Thoracic aorta (tissue), 2 donors: ENCODE results near the gene ADGRL2. TPM values are rescaled to one million over a fixed set of nuclear protein-coding genes. Genes with fewer than 3 reads are reported as not detected.

Experiments
- ATAC-seq: fragments of 150-250 bp; one replicate; pipeline ENCODE4 v1.8.0; 2017; ENCODE audit warnings: low read depth; ENCODE audit not compliant: insufficient number of reproducible peaks, low FRiP score
- DNase-seq: peaks from one replicate; pipeline ENCODE4 v3.0.0-alpha.2; 2020; ENCODE audit warnings: low spot score
- H3K27ac ChIP-seq, 2 donors: fragments of 200-600 bp; sonication (generic); 1 replicate in 1 of 2; 2 replicates in 1 of 2; pipeline ENCODE4 v1.5.1; 2016; ENCODE audit warnings: mild to moderate bottlenecking in 2 of 2, moderate library complexity in 2 of 2
- H3K27me3 ChIP-seq: fragments of 200-600 bp; sonication (generic); replicated peaks from 2 replicates; pipeline ENCODE4 v1.6.0; 2016; ENCODE audit warnings: mild to moderate bottlenecking; ENCODE audit not compliant: insufficient read depth
- H3K36me3 ChIP-seq: fragments of 200-600 bp; sonication (generic); one replicate; pipeline ENCODE4 v1.5.1; 2016
- H3K4me1 ChIP-seq, 2 donors: fragments of 200-600 bp; sonication (generic); 1 replicate in 1 of 2; 2 replicates in 1 of 2; pipeline versions ENCODE4 v1.5.1 to v1.6.0; 2016; ENCODE audit warnings: low read depth in 2 of 2, mild to moderate bottlenecking in 1 of 2; ENCODE audit not compliant: control insufficient read depth in 1 of 2
- H3K4me3 ChIP-seq: fragments of 200-600 bp; sonication (generic); 2 replicates; pipeline ENCODE4 v1.5.1; 2016; ENCODE audit warnings: mild to moderate bottlenecking
- H3K9me3 ChIP-seq: fragments of 200-600 bp; sonication (generic); 2 replicates; pipeline ENCODE4 v1.5.1; 2016
- CTCF ChIP-seq: fragments of 200-600 bp; sonication (generic); IDR thresholded peaks from one replicate; pipeline ENCODE4 v1.5.1; 2019; ENCODE audit warnings: antibody characterized with exemption
- total RNA-seq, 2 donors: library from RNA; depleted of rRNA; stranded (reverse); fragments of >200 nt; gene quantifications; one replicate each; pipeline versions ENCODE4 v1.1.0 to v1.2.3, GENCODE V29; 2016

ADGRL2 gene
- total RNA-seq, 2 donors from 2014 or later, result 53.3 to 67.2 TPM

- TF ChIP-seq CTCF, result no peak
- H3K27ac ChIP-seq, result no peak overlapping the region
- no peak for ATAC-seq
- DNase-seq, result no peak
- H3K27me3 ChIP-seq, result no peaks in the 10 kb centered on the region
- H3K36me3 ChIP-seq, result peaks cover 4% of the 10 kb centered on the region
- no peaks in the 10 kb centered on the region for H3K9me3 ChIP-seq
- no peaks in the 10 kb centered on the region for H3K4me1 ChIP-seq
- H3K4me3 ChIP-seq, result no peak overlapping the region
These were observed 169.7 kb downstream of the ADGRL2 start for GRCh38 chr1:81970416-81970815.

- no peak for DNase-seq
- no peaks in the 10 kb centered on the region for H3K36me3 ChIP-seq
- H3K27ac ChIP-seq, result no peak overlapping the region
- no peak for TF ChIP-seq CTCF
- no peak overlapping the region for H3K4me3 ChIP-seq
- H3K4me1 ChIP-seq, result peaks cover 9 to 11% of the 10 kb centered on the region in 2 donors
- ATAC-seq, result no peak
- H3K9me3 ChIP-seq, result no peaks in the 10 kb centered on the region
- no peaks in the 10 kb centered on the region for H3K27me3 ChIP-seq
These were observed 173.6 kb downstream of the ADGRL2 start for GRCh38 chr1:81974222-81974841.

- H3K27me3 ChIP-seq, result no peaks in the 10 kb centered on the region
- ATAC-seq, result no peak
These were observed 174.3 kb downstream of the ADGRL2 start for GRCh38 chr1:81974883-81975555.

GRCh38 chr1:81976539-81976938, 175.8 kb downstream of the ADGRL2 start:
- no peak for ATAC-seq
- no peak for DNase-seq
- Histone ChIP-seq H3K4me3 (no peak overlapping the region), H3K4me1 (peaks cover 9 to 11% of the 10 kb centered on the region in 2 donors), H3K9me3 (no peaks in the 10 kb centered on the region), H3K27me3 (no peaks in the 10 kb centered on the region), H3K27ac (no peak overlapping the region), H3K36me3 (no peaks in the 10 kb centered on the region)
- TF ChIP-seq CTCF, result no peak

More at GRCh38 chr1:81974883-81975555, 174.3 kb downstream of the ADGRL2 start:
- Histone ChIP-seq H3K9me3 (no peaks in the 10 kb centered on the region), H3K4me1 (peaks cover 9 to 11% of the 10 kb centered on the region in 2 donors), H3K27ac (no peak overlapping the region), H3K36me3 (no peaks in the 10 kb centered on the region), H3K4me3 (no peak overlapping the region)
- no peak for DNase-seq
- TF ChIP-seq CTCF, result no peak

- H3K36me3 ChIP-seq, result no peaks in the 10 kb centered on the region
- no peak overlapping the region for H3K4me3 ChIP-seq
- DNase-seq (no peak), ATAC-seq (no peak)
- no peak for TF ChIP-seq CTCF
- peaks cover 9 to 11% of the 10 kb centered on the region in 2 donors for H3K4me1 ChIP-seq
- H3K27me3 ChIP-seq, result no peaks in the 10 kb centered on the region
- H3K27ac ChIP-seq, result no peak overlapping the region
- no peaks in the 10 kb centered on the region for H3K9me3 ChIP-seq
These were observed 178.2 kb downstream of the ADGRL2 start for GRCh38 chr1:81978945-81979344.
